ENCODE data around the gene RPGRIP1L. TPM values are rescaled to one million over a fixed set of nuclear protein-coding genes. Genes with fewer than 3 reads are reported as not detected.

Gene RPGRIP1L
- total RNA-seq, 1 donor from 2014 or later = 10.8 TPM

DNA sequence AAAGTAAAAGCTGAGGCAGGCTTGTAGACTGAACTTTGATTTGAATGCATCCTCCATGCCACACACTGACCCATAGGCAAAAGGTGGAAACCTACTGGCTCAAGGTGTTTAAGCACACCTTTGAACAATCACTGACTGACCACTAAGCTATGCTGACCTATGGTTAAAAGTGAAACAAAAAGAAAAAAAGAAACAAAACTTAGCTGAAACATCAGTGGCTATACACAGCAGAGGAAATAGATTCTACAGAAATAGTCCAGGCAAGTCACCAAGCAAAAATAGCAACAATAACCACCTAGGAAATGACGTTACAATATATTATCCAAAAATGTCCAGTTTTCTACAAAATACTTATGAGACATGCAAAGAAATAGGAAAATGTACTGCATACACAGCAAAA is 60.2 kb downstream of the RPGRIP1L start:
- Mint-ChIP-seq H3K4me1 (ENCODE audit: low read depth) (peaks cover 6% of the 10 kb centered on the region), H3K9me3 (ENCODE audit: low read depth) (peaks cover 17% of the 10 kb centered on the region), H3K27me3 (ENCODE audit: low read depth) (no peaks in the 10 kb centered on the region), H3K4me3 (ENCODE audit: unreplicated experiment) (no peak overlapping the region), H3K27ac (ENCODE audit: unreplicated experiment) (no peak overlapping the region), H3K36me3 (ENCODE audit: low read depth) (peaks cover 38% of the 10 kb centered on the region)
- no peak for DNase-seq (ENCODE audit: low spot score)
- no peak for TF ChIP-seq CTCF (IDR thresholded peaks at IDR 0.05)

DNA sequence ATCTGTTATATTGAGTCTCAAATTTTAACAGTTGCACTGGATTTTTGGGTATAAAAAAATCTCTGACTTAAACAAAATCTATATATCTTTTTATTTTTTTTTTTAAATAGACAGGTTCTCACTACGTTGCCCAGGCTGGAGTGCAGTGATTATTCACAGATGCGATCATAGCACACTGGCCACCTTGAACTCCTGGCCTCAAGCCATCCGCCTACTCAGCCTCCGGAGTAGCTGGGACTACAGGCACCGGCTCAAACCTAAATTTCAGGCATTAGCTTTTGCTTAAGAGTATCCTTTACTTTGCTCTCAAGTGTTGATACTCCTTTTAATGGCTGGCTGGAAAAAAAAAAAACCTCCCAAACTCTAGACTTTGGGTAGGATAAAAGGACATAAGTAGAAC is 61.6 kb downstream of the RPGRIP1L start:
- H3K9me3 Mint-ChIP-seq (ENCODE audit: low read depth) = peaks cover 17% of the 10 kb centered on the region
- TF ChIP-seq CTCF (IDR thresholded peaks at IDR 0.05) = no peak
- no peak overlapping the region for H3K27ac Mint-ChIP-seq (ENCODE audit: unreplicated experiment)
- peaks cover 32% of the 10 kb centered on the region for H3K36me3 Mint-ChIP-seq (ENCODE audit: low read depth)
- peaks cover 6% of the 10 kb centered on the region for H3K4me1 Mint-ChIP-seq (ENCODE audit: low read depth)
- DNase-seq (ENCODE audit: low spot score) = no peak
- no peak overlapping the region for H3K4me3 Mint-ChIP-seq (ENCODE audit: unreplicated experiment)
- no peaks in the 10 kb centered on the region for H3K27me3 Mint-ChIP-seq (ENCODE audit: low read depth)

DNA sequence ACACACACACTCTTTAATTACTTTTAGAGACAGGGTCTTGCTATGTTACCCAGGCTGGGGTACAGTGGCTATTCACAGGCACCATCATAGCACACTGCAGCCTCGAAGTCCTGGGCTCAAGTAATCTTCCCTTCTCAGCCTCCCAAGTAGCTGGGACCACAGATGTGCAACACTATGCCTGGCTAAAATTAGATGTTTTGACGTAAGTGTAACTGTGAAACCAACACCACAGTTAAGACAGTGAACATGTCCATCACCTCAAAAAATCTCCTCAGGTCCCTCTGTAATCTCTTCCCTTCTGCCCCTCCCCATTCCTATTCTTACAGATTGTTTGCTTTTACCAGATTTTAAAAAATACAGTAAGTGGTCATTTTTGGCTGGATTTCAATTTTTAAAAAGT is 66.7 kb downstream of the RPGRIP1L start:
- no peak for DNase-seq (ENCODE audit: low spot score)
- Mint-ChIP-seq H3K4me3 (ENCODE audit: unreplicated experiment) (no peak overlapping the region), H3K9me3 (ENCODE audit: low read depth) (no peaks in the 10 kb centered on the region), H3K27ac (ENCODE audit: unreplicated experiment) (no peak overlapping the region), H3K4me1 (ENCODE audit: low read depth) (peaks cover 7% of the 10 kb centered on the region), H3K27me3 (ENCODE audit: low read depth) (no peaks in the 10 kb centered on the region), H3K36me3 (ENCODE audit: low read depth) (peaks cover 20% of the 10 kb centered on the region)
- no peak for TF ChIP-seq CTCF (IDR thresholded peaks at IDR 0.05)

- Mint-ChIP-seq H3K9me3 (ENCODE audit: low read depth) (no peaks in the 10 kb centered on the region), H3K4me3 (ENCODE audit: unreplicated experiment) (no peak overlapping the region), H3K27ac (ENCODE audit: unreplicated experiment) (peak overlapping the region; percentile 39), H3K4me1 (ENCODE audit: low read depth) (peaks cover 7% of the 10 kb centered on the region), H3K27me3 (ENCODE audit: low read depth) (no peaks in the 10 kb centered on the region), H3K36me3 (ENCODE audit: low read depth) (peaks cover 14% of the 10 kb centered on the region)
- DNase-seq (ENCODE audit: low spot score) = no peak
- TF ChIP-seq CTCF (IDR thresholded peaks at IDR 0.05) = no peak
These were observed 71.1 kb downstream of the RPGRIP1L start for GRCh38 chr16:53632526-53632925.

- DNase-seq (ENCODE audit: low spot score) = no peak
- peaks cover 13% of the 10 kb centered on the region for H3K4me1 Mint-ChIP-seq (ENCODE audit: low read depth)
- TF ChIP-seq CTCF (IDR thresholded peaks at IDR 0.05) = no peak
- H3K36me3 Mint-ChIP-seq (ENCODE audit: low read depth) = peaks cover 11% of the 10 kb centered on the region
- no peaks in the 10 kb centered on the region for H3K9me3 Mint-ChIP-seq (ENCODE audit: low read depth)
- H3K27ac Mint-ChIP-seq (ENCODE audit: unreplicated experiment) = no peak overlapping the region
- no peaks in the 10 kb centered on the region for H3K27me3 Mint-ChIP-seq (ENCODE audit: low read depth)
- no peak overlapping the region for H3K4me3 Mint-ChIP-seq (ENCODE audit: unreplicated experiment)
These were observed 72.2 kb downstream of the RPGRIP1L start for GRCh38 chr16:53631236-53632025.

Data from chondrocyte (in vitro differentiated cells).